HepG2 (cell line): ENCODE data around the gene SAE1. TPM values are rescaled to one million over a fixed set of nuclear protein-coding genes. Genes with fewer than 3 reads are reported as not detected.

Experiments
- ATAC-seq: fragments of 200-7000 bp; cut with Tn5 transposase; 3 replicates; pipeline ENCODE4 v1.9.1; 2020; ENCODE audit warnings: mild to moderate bottlenecking, moderate library complexity
- BruUV-seq: library from RNA; stranded (reverse); fragments of 400-500 nt; replicated peaks from 2 replicates; lab custom pipeline; 2021; lab: Mats Ljungman, UMichigan
- CTCF ChIA-PET: fragments of 300-600 bp; formaldehyde crosslinking; extraction: SDS; loops from one replicate; lab custom pipeline; 2021; ENCODE audit warnings: low total read pairs, inconsistent platforms, low intra/inter-chr PET ratio; lab: Yijun Ruan, JAX
- POLR2A ChIA-PET: fragments of 350-600 bp; sonication (Branson Sonifier 250); formaldehyde crosslinking; loops from one replicate; lab custom pipeline; 2020; ENCODE audit warnings: antibody characterized with exemption, inconsistent platforms; lab: Yijun Ruan, JAX
- DNase-seq: peaks from one replicate; pipeline ENCODE4 v3.0.0-alpha.2; 2015; ENCODE audit warnings: low spot score
- FAIRE-seq: peaks from 3 replicates; lab custom pipeline; 2011; peaks lifted over from hg19 to GRCh38; lab: Jason Lieb, UNC
- H2AFZ ChIP-seq: one replicate; pipeline ENCODE4 v1.6.1; 2011; ENCODE audit warnings: low read length, inconsistent platforms
- H3K27ac ChIP-seq: fragments of 300-600 bp; 3 replicates; pipeline ENCODE4 v1.8.0; 2011; ENCODE audit warnings: mixed run types, mild to moderate bottlenecking, mixed read lengths, low read length, inconsistent platforms; ENCODE audit not compliant: insufficient read depth; ENCODE audit errors: extremely low read length
- H3K27me3 ChIP-seq, 2 experiments: fragments of 200-600 bp in 1 of 2; 2 replicates in 1 of 2; 3 replicates in 1 of 2; pipeline versions ENCODE4 v1.6.0 to v1.8.0; 2011; ENCODE audit warnings: low read length in 2 of 2, mild to moderate bottlenecking in 2 of 2, moderate library complexity in 2 of 2, inconsistent platforms in 1 of 2; ENCODE audit not compliant: insufficient read depth in 2 of 2, control insufficient read depth in 1 of 2
- H3K36me3 ChIP-seq, 2 experiments: fragments of 200-600 bp in 1 of 2; replicated peaks in 1 of 2; 2 replicates in 1 of 2; 3 replicates in 1 of 2; pipeline versions ENCODE4 v1.5.1 to v1.8.0; 2011; ENCODE audit warnings: low read length in 2 of 2, inconsistent platforms in 1 of 2; ENCODE audit not compliant: insufficient read depth in 2 of 2, control insufficient read depth in 1 of 2
- H3K4me1 ChIP-seq: 2 replicates; pipeline ENCODE4 v1.5.1; 2012; ENCODE audit warnings: low read length, inconsistent platforms; ENCODE audit not compliant: insufficient read depth
- H3K4me2 ChIP-seq: 2 replicates; pipeline ENCODE4 v1.6.0; 2011; ENCODE audit warnings: low read depth, low read length, inconsistent platforms
- H3K4me3 ChIP-seq, 3 experiments: fragments of 200-600 bp in 1 of 3; sonication (generic), shearing (Covaris generic) in 1 of 3; replicated peaks in 1 of 3; 2 replicates each; pipeline ENCODE4 v1.5.1; 2011 to 2016; ENCODE audit warnings: low read length in 3 of 3, inconsistent platforms in 2 of 3, low read depth in 2 of 3, mild to moderate bottlenecking in 2 of 3, control low read depth in 1 of 3, mixed read lengths in 1 of 3; ENCODE audit not compliant: insufficient read depth in 1 of 3
- H3K79me2 ChIP-seq: one replicate; pipeline ENCODE4 v1.6.1; 2011; ENCODE audit warnings: low read length, inconsistent platforms; ENCODE audit not compliant: insufficient read depth
- H3K9ac ChIP-seq: 2 replicates; pipeline ENCODE4 v1.6.0; 2011; ENCODE audit warnings: mild to moderate bottlenecking, low read depth, low read length, inconsistent platforms; ENCODE audit not compliant: insufficient read depth
- H3K9me3 ChIP-seq: 2 replicates; pipeline ENCODE4 v1.5.1; 2012; ENCODE audit warnings: mild to moderate bottlenecking, low read length
- H4K20me1 ChIP-seq: 2 replicates; pipeline ENCODE4 v1.6.0; 2011; ENCODE audit warnings: inconsistent platforms, mild to moderate bottlenecking, low read length, moderate library complexity; ENCODE audit not compliant: insufficient read depth
- AGO2 ChIP-seq: fragments of 200-400 bp; formaldehyde crosslinking; optimal IDR thresholded peaks from 2 replicates; pipeline ENCODE3; 2017; ENCODE audit warnings: mild to moderate bottlenecking, low read depth, low read length, moderate library complexity
- FOXP1 ChIP-seq, 2 experiments: fragments of 450-650 bp in 1 of 2; IDR thresholded peaks; 2 replicates each; pipeline ENCODE4 v1.6.1; 2017 to 2018; ENCODE audit warnings: antibody characterized with exemption in 1 of 2
- POLR2G ChIP-seq: fragments of 200-400 bp; formaldehyde crosslinking; IDR thresholded peaks from 2 replicates; pipeline ENCODE4 v1.6.1; 2018; ENCODE audit warnings: mild to moderate bottlenecking, low read depth, low read length, moderate library complexity
- RARG ChIP-seq: sonication (generic); formaldehyde crosslinking; IDR thresholded peaks from 2 replicates; pipeline ENCODE4 v1.4.0; 2020; ENCODE audit warnings: low read depth, mild to moderate bottlenecking, missing genetic modification reagents
- SSRP1 ChIP-seq: IDR thresholded peaks from 2 replicates; pipeline ENCODE4 v1.6.1; 2016; ENCODE audit warnings: control low read depth
- TCF7L2 ChIP-seq: IDR thresholded peaks from 2 replicates; pipeline ENCODE4 v1.6.1; 2011; ENCODE audit warnings: mild to moderate bottlenecking, low read depth, low read length, moderate library complexity
- WGBS: methylation state at CpG from one replicate; pipeline ENCODE4 v1.1.6; 2017; ENCODE audit warnings: low lambda C conversion rate; 5-methylcytosine and 5-hydroxymethylcytosine counted together
- in situ Hi-C: cut with HindIII; loops from 2 replicates; pipeline ENCODE4 v1.10.0; 2017; ENCODE audit warnings: low pct_unique_long_range_greater_than_20kb; ENCODE audit not compliant: extremely low pct_ligation_motif_present
- intact Hi-C: fragments of 100-400 bp; cut with micrococcal nuclease; formaldehyde crosslinking; loops from one replicate; pipeline ENCODE4 v1.10.0; 2022; ENCODE audit not compliant: unreplicated experiment
- polyA plus RNA-seq, 8 experiments: library from polyadenylated mRNA; depleted of rRNA in 3 of 8; stranded (reverse) in 7 of 8; unstranded in 1 of 8; fragments of >200 nt; fragmentation: Illumina TruSeq in 4 of 8; extraction: Trizol in 4 of 8; gene quantifications; 2 replicates each; pipeline versions ENCODE4 v1.2.1 to v1.2.3, GENCODE V29; 2011 to 2016; ENCODE audit warnings: low read depth in 4 of 8, missing spikeins in 1 of 8, mixed read lengths in 1 of 8; ENCODE audit not compliant: insufficient read depth in 1 of 8
- total RNA-seq, 5 experiments: library from RNA; depleted of rRNA; stranded (reverse); fragments of >200 nt; fragmentation: Illumina TruSeq; extraction: Trizol; gene quantifications; 2 replicates each; pipeline ENCODE4 v1.2.3, GENCODE V29; 2016; ENCODE audit warnings: low read depth in 1 of 5
- TF ChIP-seq, protein P1 (sequence below): IDR thresholded peaks from 2 replicates; pipeline ENCODE4 v1.6.1; 2016; ENCODE audit warnings: low read depth, missing genetic modification reagents, missing compliant biosample characterization
- TF ChIP-seq, protein P2 (sequence below), 2 experiments: fragments of 450-650 bp in 1 of 2; sonication (generic) in 1 of 2; formaldehyde crosslinking; IDR thresholded peaks; 2 replicates each; pipeline versions ENCODE4 v1.5.0 to v1.8.0; 2020 to 2022; ENCODE audit warnings: mild to moderate bottlenecking in 1 of 2, missing genetic modification reagents in 1 of 2

Gene SAE1
- total and polyA plus RNA-seq, 2 of the 13 experiments (the other 11 are each of a cell fraction or from before 2014, with no cell fraction given), result 87.6 to 197 TPM

GRCh38 chr19:47109177-47109540, 21.5 kb upstream of the SAE1 start:
- Histone ChIP-seq H3K4me3 (no peak overlapping the region; a peak in 1 of 6 replicates), H3K4me1 (peaks cover 69% of the 10 kb centered on the region), H3K27me3 (no peaks in the 10 kb centered on the region; a peak in 1 of 5 replicates), H2AFZ (no peak overlapping the region), H3K9ac (peak overlapping the region; percentile 100), H3K36me3 (peaks cover 1 to 9% of the 10 kb centered on the region in 2 experiments; a peak in 4 of 5 replicates), H3K9me3 (no peaks in the 10 kb centered on the region), H3K79me2 (peaks cover 68% of the 10 kb centered on the region), H4K20me1 (no peaks in the 10 kb centered on the region; the same call in 1 of the 2 replicates), H3K4me2 (peak overlapping the region; percentile 97), H3K27ac (peak overlapping the region; percentile 100)
- in situ Hi-C loops, result no loop called here
- intact Hi-C loops, result no loop called here
- FAIRE-seq (peak; percentile 37), ATAC-seq (no peak), DNase-seq (no peak)
- no TSS peak for BruUV-seq
- peak; percentile 15 for TF ChIP-seq AGO2
- TF ChIP-seq TCF7L2, result no peak
- CTCF ChIA-PET, result no interaction called here
- POLR2A ChIA-PET, result interaction anchor here (0.9 to 11.5 kb wide), 3 partner anchors 14 to 135 kb away, joined by 3 to 456 read pairs (median 3); no protein-coding TSS in a partner anchor
- WGBS, result 22% methylated on average over 2 of the region's 2 CpGs

- peak; percentile 56 for FAIRE-seq
- TF ChIP-seq RARG (CRISPR knock-in tag) (0 out of 2 replicates have a peak, but pooled peaks have one; percentile 16), POLR2G (peak; percentile 70), FOXP1 (IDR thresholded peaks at IDR 0.05) (no peak), FOXP1 (CRISPR knock-in tag; IDR thresholded peaks at IDR 0.05) (peak; percentile 15; the same call in 1 of the 2 replicates), SSRP1 (CRISPR knock-in tag) (0 out of 2 replicates have a peak, but pooled peaks have one; percentile 36)
- TF ChIP-seq, protein P1, sequence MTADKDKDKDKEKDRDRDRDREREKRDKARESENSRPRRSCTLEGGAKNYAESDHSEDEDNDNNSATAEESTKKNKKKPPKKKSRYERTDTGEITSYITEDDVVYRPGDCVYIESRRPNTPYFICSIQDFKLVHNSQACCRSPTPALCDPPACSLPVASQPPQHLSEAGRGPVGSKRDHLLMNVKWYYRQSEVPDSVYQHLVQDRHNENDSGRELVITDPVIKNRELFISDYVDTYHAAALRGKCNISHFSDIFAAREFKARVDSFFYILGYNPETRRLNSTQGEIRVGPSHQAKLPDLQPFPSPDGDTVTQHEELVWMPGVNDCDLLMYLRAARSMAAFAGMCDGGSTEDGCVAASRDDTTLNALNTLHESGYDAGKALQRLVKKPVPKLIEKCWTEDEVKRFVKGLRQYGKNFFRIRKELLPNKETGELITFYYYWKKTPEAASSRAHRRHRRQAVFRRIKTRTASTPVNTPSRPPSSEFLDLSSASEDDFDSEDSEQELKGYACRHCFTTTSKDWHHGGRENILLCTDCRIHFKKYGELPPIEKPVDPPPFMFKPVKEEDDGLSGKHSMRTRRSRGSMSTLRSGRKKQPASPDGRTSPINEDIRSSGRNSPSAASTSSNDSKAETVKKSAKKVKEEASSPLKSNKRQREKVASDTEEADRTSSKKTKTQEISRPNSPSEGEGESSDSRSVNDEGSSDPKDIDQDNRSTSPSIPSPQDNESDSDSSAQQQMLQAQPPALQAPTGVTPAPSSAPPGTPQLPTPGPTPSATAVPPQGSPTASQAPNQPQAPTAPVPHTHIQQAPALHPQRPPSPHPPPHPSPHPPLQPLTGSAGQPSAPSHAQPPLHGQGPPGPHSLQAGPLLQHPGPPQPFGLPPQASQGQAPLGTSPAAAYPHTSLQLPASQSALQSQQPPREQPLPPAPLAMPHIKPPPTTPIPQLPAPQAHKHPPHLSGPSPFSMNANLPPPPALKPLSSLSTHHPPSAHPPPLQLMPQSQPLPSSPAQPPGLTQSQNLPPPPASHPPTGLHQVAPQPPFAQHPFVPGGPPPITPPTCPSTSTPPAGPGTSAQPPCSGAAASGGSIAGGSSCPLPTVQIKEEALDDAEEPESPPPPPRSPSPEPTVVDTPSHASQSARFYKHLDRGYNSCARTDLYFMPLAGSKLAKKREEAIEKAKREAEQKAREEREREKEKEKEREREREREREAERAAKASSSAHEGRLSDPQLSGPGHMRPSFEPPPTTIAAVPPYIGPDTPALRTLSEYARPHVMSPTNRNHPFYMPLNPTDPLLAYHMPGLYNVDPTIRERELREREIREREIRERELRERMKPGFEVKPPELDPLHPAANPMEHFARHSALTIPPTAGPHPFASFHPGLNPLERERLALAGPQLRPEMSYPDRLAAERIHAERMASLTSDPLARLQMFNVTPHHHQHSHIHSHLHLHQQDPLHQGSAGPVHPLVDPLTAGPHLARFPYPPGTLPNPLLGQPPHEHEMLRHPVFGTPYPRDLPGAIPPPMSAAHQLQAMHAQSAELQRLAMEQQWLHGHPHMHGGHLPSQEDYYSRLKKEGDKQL (CRISPR knock-in tag), result 0 out of 2 replicates have a peak, but pooled peaks have one; percentile 7
- TF ChIP-seq, protein P2, sequence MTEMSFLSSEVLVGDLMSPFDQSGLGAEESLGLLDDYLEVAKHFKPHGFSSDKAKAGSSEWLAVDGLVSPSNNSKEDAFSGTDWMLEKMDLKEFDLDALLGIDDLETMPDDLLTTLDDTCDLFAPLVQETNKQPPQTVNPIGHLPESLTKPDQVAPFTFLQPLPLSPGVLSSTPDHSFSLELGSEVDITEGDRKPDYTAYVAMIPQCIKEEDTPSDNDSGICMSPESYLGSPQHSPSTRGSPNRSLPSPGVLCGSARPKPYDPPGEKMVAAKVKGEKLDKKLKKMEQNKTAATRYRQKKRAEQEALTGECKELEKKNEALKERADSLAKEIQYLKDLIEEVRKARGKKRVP (CRISPR knock-in tag; IDR thresholded peaks at IDR 0.05), result peak in 1 of 2 experiments; percentile 43; a peak in 1 of 4 replicates
These were observed 20.9 kb upstream of the SAE1 start for GRCh38 chr19:47109541-47110375.

More at GRCh38 chr19:47109541-47110375, 20.9 kb upstream of the SAE1 start:
- Histone ChIP-seq H3K4me1 (peaks cover 69% of the 10 kb centered on the region), H3K27me3 (no peaks in the 10 kb centered on the region; a peak in 1 of 5 replicates), H3K79me2 (peaks cover 62% of the 10 kb centered on the region), H3K4me2 (peak overlapping the region; percentile 97), H3K9me3 (no peaks in the 10 kb centered on the region), H2AFZ (no peak overlapping the region), H4K20me1 (no peaks in the 10 kb centered on the region; the same call in 1 of the 2 replicates), H3K9ac (peak overlapping the region; percentile 100), H3K4me3 (peak overlapping the region; percentile 85 to 94 (median 88)), H3K36me3 (peaks cover 1 to 4% of the 10 kb centered on the region in 2 experiments; a peak in 4 of 5 replicates), H3K27ac (peak overlapping the region; percentile 100)
- WGBS, result 48% methylated on average over 15 of the region's 15 CpGs
- ChIA-PET CTCF (no interaction called here), POLR2A (interaction anchor here (0.9 to 11.5 kb wide), 4 partner anchors 15 to 135 kb away, joined by 3 to 456 read pairs (median 4); no protein-coding TSS in a partner anchor)
- BruUV-seq, result no TSS peak
- DNase-seq, result no peak
- in situ Hi-C loops, result no loop called here
- intact Hi-C loops, result no loop called here
- no peak for ATAC-seq
